Ishikawa (cell line): Measurements from ENCODE around the gene EEPD1.

Experiments
- CEBPB ChIP-seq: IDR thresholded peaks from 2 replicates; pipeline ENCODE4 v1.6.1; 2012
- CREB1 ChIP-seq: IDR thresholded peaks from 2 replicates; pipeline ENCODE4 v1.6.1; 2012; ENCODE audit warnings: low read depth
- EP300 ChIP-seq: IDR thresholded peaks from 2 replicates; pipeline ENCODE4 v1.6.1; 2012; ENCODE audit warnings: borderline replicate concordance
- MAX ChIP-seq: IDR thresholded peaks from 2 replicates; pipeline ENCODE4 v1.6.1; 2012
- RAD21 ChIP-seq: IDR thresholded peaks from 2 replicates; pipeline ENCODE4 v1.6.1; 2012; ENCODE audit warnings: low read depth
- REST ChIP-seq: IDR thresholded peaks from 2 replicates; pipeline ENCODE4 v1.6.1; 2012; ENCODE audit warnings: low read depth, mild to moderate bottlenecking
- TAF1 ChIP-seq: IDR thresholded peaks from 2 replicates; pipeline ENCODE4 v1.6.1; 2012; ENCODE audit warnings: low read depth, mild to moderate bottlenecking
- TEAD4 ChIP-seq: IDR thresholded peaks from 2 replicates; pipeline ENCODE4 v1.6.1; 2012
- YY1 ChIP-seq: IDR thresholded peaks from 2 replicates; pipeline ENCODE4 v1.6.1; 2012; ENCODE audit warnings: low read depth
- ZBTB7A ChIP-seq: IDR thresholded peaks from 2 replicates; pipeline ENCODE4 v1.6.1; 2012; ENCODE audit warnings: low read depth

GRCh38 chr7:36299223-36299774 is 146.2 kb downstream of the EEPD1 start:
- TF ChIP-seq MAX (no peak), EP300 (no peak), RAD21 (no peak), TEAD4 (no peak), YY1 (no peak), CREB1 (no peak), ZBTB7A (no peak), REST (no peak), TAF1 (no peak), CEBPB (no peak)
